ENCODE measurements around the gene PXYLP1.
A peak's percentile ranks its signal among the peaks of the same experiment; 100 is the strongest.
"Not testable (repeated sequence)": the region's sequence is repeated elsewhere in the genome, so short reads cannot be mapped to it uniquely, and the experiment has no call there.

The PXYLP1 gene, protein sequence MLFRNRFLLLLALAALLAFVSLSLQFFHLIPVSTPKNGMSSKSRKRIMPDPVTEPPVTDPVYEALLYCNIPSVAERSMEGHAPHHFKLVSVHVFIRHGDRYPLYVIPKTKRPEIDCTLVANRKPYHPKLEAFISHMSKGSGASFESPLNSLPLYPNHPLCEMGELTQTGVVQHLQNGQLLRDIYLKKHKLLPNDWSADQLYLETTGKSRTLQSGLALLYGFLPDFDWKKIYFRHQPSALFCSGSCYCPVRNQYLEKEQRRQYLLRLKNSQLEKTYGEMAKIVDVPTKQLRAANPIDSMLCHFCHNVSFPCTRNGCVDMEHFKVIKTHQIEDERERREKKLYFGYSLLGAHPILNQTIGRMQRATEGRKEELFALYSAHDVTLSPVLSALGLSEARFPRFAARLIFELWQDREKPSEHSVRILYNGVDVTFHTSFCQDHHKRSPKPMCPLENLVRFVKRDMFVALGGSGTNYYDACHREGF

DNA sequence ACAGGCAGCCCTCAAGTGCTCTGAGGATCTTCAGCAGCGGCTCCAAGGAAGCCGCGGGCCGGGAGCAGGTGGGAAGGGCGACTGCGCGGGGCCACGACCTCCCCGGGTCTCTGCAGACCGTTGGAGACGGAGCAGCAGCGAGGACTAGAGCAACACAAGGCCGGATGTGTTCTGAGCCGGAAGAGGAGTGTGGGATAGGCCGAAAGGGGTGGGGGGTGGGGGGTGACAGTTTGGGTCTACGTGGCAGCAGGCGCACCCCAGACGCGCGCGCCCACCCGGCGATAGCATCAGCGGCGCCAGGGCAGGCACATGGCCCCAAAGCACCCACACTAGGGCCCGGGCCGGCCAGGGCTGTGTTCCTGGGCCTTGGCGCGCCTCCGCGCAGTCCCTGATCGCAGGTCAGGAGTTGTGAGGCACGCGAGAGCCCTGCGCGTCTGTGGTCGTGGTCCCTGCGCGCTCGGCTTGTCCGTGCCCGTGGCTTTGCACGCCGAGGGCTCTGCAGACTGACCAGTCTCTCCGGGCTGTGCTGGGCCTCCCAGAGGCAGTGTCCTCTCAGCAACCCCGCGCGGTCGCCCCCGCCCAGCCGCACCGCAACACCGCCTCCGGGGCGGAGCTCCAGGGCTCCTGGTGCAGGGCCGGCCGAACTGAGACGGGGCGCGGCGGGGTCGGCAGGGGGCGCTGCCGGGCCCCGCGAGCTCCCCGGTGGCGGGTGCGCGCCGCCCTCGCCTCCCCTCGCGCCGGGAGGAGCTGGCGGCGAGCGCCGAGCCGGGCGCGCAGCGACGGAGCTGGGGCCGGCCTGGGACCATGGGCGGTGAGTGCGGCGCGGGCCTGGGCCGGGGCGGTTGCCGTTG, at the start of gene PXYLP1:
TSS of gene PXYLP1 (plus strand) at position 725 of the 851 bp plus-strand sequence. CDS start 28,351 bp downstream, outside the sequence.
- DNase-seq (ENCODE audit: low read depth in 2 of 2) = peak; percentile 80 to 81

DNA sequence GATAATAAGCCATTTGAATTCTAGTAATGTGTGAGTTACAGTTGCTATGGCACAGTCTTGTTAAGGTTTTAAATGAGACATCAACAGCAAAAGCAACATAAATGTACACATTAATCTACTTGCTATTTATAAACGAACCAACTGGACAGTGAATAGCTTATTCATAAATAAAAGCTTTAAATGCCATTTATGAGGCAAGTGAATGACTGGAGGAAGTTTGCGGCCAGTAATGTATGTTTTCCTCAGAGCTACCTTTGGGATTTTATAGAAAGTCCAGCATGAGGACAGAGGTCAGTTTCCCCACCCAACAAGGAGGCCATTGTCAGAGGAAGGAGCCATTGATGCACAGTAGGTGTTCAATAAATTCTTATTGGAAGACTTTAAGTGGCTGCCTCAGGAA, 48.0 kb upstream of the PXYLP1 start:
- no peak for DNase-seq (ENCODE audit: low read depth in 2 of 2)

DNA sequence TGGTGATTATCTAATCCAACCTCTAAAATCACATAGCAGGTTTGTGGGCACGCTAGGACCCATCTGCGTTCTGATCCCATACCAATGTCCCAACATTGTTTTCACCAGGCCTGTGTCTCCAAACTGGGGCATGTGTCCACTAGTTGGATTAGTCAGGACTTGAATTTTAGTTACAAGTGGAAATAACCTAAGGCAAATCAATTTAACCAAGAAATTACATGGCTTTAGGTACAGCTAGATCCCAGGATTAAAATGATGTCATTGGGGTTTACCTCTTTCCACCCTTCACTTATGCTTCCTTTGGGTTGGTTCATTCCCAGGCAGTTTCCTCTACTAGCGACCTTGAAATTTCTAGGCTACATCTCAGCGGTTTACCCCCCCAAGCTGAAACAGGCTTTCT, 47.2 kb upstream of the PXYLP1 start:
- no peak for DNase-seq (ENCODE audit: low read depth in 2 of 2)

DNA sequence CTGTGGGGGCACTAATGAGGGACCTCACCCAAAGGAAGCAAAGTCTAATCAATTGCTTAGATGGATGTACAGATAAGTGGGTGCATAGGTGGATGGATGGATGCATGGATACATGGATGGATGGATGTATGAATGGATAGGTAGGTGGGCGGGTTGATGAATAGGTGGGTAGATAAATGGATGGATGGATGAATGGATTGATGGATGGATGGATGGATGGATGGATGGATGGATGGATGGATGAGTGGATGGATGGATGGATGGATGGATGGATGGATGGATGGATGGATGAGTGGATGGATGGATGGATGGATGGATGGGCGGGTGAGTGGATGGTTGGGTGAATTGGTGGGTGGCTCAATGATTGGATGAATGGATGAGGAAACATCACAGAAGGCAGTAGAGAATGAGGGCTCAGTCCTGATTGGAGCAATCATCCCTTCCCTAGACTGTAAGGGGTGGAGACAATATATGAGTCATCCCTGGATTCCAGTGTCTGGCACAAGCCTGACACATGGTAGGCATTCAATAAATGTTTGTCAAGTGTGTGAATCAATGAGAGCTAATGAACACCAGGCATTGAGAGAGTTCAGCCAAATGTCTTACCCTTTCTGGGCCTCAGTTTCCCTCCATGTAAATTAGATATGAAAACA, 40.4 kb upstream of the PXYLP1 start:
- DNase-seq (ENCODE audit: low read depth in 2 of 2) = no peak

DNA sequence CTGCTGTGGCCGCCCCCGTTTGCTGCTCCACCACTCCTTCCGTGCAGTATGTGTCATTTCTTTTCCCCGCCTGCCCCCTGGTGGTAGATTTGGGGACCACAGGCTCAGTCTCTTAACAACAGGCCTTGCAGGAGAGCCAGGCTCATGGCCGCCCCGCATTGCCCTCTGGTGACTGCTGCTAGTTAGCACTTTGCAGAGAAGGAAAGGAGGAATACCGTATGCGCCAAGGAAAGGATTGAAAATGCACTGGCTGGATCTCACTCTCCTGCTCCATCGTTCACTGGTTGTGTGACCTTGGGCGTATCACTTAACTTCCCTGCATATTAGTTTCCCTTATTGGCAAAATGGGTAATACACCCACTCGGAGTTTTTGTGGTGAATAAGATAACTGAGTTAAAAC, 39.3 kb upstream of the PXYLP1 start:
- DNase-seq (ENCODE audit: low read depth in 2 of 2) = peak; percentile 81 to 92

DNA sequence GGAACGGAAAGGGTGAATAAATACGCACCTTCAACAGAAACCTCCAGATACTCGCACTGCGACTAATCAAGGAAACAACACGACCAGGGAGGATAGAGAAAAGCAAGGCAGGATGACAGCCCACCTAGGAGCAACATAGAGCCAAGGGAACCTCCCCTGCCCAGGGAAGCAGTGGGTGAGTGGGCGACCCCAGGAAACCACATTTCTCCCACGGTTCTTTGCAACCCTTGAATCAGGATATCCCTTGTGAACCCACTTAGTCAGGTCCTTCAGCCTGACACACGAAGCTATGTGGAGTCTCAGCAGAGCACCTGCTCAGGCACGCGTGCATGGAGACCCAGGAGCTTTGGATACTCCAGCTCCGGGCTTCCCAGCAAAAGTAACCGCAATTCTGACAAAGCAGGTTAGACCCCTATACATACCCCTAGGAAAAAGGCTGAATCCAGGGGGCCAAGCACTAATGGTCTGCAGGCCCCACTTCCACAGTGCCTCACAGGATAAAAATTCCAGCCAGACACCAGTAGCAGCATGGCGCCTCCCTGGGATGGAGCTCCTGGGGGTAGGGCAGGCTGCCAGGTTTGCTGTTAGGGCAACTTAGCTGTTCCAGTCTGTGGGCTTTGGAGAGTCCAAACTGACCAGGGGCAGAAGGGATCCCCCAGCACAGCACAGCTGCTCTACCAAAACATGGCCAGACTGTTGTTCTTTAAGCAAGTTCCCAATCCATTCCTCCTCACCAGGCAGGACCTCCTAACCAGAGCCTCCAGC, 38.4 kb upstream of the PXYLP1 start:
- DNase-seq (ENCODE audit: low read depth in 2 of 2) = no peak

DNA sequence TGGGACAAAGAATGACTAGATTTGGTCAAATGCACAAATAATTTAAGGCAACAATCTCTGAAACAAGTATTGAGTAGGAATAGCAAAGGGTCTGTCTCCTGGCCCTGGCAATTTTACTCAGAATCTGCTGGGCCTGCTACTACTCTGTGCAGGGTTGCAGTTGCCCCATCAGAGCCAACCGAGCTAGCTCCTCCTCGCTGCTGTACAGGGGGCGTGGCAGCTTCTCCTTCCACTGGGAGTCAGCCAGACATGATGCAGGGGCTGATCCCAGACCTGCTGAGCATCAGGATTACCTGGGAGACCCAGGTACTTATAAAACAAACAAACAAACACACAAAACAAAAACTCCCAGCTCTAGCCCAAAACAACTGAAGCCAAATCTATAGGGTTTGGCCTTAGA, 30.5 kb upstream of the PXYLP1 start:
- no peak for DNase-seq (ENCODE audit: low read depth in 2 of 2)

DNA sequence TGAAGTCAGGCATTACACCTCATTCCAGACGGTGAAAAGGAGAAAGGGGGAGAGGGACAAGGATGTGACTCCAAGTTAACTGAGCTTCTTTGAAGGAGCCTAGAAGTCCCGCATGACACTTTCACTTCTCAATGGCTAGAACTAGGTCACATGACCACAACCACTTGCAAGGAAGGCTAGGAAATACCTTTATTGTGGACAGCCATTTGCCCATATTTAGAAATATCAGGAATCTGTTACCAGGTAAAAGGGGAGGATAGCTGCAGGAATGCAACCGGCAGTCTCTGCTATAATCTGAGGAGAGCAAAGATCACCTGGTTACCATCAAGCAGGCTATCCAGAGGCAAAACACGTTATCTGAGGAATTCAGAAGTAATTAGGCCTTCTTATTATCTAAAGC, 28.9 kb upstream of the PXYLP1 start:
- DNase-seq (ENCODE audit: low read depth in 2 of 2) = no peak

DNA sequence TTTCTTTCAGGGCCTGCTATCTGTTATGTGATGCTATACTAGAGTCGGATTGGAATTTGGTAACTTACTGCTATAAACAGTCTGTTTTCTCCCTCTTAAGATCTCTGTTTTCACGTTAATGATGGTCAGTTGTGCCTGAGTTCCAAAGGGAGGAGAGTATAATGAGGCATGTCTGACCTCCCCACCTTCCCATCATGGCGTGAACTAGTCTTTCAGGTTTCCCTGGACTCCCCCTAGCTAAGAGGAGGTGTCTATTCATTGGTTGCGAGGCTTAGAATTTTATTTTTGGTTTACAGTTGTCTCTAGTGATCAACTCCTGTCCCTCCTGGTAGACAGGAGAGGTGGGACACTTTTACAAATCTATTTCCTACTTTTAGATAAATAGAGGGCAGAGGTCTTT, 27.8 kb upstream of the PXYLP1 start:
- no peak for DNase-seq (ENCODE audit: low read depth in 2 of 2)

DNA sequence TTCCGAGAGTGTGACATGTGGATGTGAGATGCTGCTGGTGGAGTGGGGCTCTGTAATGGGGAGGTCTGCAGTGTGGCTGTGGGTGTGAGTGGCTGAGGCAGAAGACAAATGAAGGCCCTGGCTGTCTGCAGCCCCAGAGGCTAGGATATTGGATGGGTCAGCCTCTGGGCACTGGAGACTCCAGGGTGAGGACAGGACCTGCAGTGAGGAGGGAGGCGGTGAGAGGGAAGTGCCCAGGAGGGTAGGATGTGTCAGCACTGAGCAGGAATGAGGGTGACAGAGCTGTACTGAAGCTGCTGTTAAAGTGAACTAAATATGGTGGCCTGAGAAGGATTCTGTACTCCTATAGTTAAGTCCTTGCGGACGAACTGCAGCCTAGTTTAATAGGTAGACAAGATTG, 27.3 kb upstream of the PXYLP1 start:
- no peak for DNase-seq (ENCODE audit: low read depth in 2 of 2)

DNA sequence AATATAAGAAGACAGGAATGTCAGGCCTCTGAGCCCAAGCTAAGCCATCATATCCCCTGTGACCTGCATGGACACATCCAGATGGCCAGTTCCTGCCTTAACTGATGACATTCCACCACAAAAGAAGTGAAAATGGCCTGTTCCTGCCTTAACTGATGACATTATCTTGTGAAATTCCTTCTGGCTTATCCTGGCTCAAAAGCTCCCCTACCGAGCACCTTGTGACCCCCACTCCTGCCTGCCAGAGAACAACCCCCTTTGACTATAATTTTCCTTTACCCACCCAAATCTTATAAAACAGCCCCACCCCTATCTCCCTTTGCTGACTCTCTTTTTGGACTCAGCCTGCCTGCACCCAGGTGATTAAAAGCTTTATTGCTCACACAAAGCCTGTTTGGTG, 20.3 kb upstream of the PXYLP1 start:
- not testable (repeated sequence) for DNase-seq (ENCODE audit: low read depth in 2 of 2)

DNA sequence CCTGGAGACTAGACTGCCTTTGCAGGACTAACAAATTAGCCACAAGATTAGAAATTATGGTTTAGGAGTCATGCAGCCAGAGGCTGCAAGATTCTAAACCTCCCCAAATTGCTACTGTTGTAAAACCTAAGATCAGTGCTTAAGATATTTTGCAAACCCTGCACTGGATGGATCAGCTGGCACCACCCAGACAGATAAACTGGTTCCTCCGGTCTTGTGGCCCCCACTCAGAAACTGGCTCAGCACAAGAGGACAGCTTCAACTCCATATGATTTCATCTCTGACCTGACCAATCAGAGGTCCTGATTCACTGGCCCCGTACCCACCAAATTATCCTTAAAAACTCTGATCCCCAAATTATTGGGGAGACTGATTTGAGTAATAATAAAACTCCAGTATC, 19.5 kb upstream of the PXYLP1 start:
- DNase-seq (ENCODE audit: low read depth in 2 of 2) = no peak

DNA sequence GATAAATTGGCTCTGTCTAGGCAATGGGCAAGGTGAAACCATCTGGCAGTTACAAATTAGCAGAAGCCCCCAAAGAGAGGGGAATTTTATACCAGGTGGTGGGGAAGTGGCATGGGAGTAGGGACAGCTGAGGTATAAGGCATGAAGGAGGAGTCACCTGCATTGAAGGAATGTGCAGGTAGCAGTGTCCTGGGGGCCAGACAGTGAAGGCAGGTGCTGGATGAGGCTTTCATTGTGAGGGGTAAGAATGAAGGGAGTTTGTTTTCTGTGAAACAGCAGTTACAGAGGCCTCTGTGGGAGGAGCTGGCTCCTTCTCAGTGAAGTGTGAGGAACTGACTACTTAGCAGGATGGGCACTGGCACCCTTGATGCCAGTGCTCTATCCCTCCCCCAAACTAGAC, 19.1 kb upstream of the PXYLP1 start:
- DNase-seq (ENCODE audit: low read depth in 2 of 2) = no peak

DNA sequence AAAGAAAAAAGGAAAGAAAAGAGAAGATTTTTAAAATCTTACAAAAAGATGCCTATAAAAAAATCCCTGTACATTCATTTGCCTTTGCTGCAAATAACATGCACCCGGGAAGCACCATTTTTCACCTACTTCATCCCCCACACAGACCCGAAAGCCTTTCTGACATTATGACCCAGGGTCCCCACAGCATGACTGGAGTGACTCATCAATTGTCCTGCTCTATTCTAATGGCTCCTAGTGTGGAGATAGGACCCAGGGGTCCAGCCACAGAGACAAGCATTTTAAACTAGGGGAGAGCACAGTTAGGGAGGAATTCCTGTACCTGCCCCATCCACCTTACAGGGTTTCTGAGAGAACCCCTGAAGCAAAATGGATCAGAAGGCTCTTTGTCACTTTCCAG, 14.7 kb upstream of the PXYLP1 start:
- DNase-seq (ENCODE audit: low read depth in 2 of 2) = no peak

DNA sequence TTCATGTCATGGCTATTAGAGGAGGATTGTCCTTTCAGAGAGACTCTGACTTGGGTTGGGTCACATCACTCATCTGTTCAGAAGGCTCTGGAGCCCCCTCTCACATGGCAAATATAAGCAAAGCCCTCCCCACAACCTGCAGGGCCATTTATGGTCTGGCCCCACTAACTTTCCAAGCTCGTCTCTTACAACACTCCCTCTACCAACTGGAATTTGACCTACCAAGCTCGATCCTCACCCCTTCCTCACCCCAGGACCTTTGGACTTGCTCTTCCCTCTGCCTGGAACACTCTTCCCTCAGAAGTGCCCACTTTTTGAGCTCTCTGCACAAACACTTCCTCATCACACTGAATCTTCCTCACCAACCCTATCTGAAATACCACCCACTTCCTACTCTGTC, 14.2 kb upstream of the PXYLP1 start:
- DNase-seq (ENCODE audit: low read depth in 2 of 2) = no peak

DNA sequence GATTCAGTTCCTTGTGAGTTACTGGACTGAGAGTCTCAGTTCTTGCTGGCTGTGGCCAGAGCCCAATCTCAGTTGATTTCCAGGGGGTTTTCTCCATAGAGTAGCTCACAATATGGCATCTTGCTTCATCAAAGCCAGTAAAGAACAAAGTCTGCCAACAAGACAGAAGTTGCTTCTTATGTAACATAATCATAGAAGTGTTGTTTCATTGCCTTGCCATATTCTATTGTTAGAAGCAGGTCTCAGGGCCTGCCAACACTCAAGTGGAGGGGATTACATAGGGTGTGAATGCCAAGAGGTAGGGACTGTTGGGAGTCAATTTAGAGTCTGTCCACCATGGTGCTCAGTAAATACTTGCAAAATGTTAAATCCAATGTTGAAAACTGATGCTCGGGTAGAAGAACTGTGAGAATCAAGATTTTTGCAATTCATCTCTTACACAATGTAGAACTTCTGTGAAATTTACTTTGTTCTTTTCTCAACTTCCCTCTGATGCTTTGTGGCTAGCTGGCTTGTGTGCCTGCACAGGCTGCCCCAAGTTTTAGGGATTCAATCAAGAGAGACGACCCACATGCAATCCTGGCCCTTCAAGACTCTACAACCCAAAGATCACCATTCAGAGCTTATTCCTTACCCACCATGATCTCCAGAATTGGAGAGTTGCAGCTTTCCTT, 13.3 kb upstream of the PXYLP1 start:
- DNase-seq (ENCODE audit: low read depth in 2 of 2) = no peak

DNA sequence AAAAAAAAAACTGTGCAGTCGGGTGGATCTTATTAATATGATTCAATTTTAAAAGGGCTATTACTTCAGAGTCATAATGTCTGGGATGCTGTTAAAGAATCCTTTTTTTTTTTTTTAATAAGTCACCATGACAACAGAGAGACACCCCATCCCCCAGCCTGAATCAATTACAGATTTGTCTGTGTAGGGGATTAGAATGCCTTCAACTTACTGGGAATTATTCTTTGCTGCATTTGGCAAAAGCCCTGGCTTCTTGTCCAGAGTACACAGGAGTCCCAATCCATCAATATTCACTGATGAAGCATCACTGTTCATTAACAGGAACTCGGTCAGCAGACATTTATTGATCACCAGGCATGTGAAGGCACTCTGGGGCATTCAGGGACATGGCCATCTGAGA, 12.7 kb upstream of the PXYLP1 start:
- no peak for DNase-seq (ENCODE audit: low read depth in 2 of 2)

DNA sequence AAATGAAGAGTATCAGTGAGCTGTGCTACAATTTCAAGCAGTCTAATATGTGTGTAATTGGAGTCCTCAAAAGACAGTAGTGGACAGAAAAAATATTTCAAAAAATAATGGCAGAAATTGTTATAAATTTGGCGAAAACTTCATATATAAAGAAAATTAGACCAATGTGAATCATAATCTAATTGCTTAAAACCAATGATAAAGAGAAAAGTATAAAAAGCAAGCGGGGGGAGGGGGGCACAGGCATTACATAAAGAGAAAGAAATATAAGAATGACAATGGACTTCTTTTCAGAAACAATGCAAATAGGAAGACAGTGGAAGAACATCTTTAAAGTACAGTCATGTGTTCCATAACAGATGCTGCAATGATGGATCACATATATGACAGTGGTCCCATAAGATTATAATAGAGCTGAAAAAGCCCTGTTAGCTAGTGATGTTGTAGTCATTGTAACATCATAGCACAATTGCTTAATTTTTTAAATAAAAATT, 7.9 kb upstream of the PXYLP1 start:
- no peak for DNase-seq (ENCODE audit: low read depth in 2 of 2)

DNA sequence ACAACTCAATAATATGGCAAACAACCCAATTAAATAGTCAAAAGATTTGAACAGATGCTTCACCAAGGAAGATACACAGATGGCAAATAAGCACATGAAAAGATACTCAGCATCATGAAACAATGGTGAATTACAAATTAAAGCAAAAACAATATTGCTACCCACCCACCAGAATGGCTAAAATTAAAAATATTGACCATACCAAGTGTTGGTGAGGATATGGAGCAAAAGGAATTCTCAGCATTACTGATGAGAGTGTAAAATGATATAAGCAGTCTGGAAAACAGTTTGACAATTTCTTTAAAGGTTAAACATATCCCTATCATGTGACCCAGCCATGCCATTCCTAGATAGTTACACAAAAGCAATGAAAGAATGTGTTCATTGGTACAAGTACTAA, 5.7 kb upstream of the PXYLP1 start:
- DNase-seq (ENCODE audit: low read depth in 2 of 2) = no peak

DNA sequence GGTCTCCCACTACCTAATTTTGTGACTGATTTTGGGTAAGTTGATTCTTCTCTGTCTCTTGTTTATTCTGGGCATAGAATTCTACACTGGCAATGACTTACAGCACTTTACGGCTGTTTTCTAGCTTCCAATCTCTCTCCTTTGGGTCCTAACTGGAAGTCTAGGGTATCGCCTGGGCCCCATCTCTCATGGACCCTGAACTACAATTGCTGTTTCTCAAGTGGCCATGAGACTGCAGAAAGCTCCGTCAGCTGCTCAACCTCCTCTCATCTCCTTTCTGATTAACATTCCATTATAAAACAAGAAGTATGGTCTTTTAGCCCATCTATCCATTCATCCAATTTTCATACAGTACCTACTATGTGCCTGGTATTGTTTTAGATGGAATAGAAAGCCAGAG, 4.4 kb upstream of the PXYLP1 start:
- no peak for DNase-seq (ENCODE audit: low read depth in 2 of 2)

DNA sequence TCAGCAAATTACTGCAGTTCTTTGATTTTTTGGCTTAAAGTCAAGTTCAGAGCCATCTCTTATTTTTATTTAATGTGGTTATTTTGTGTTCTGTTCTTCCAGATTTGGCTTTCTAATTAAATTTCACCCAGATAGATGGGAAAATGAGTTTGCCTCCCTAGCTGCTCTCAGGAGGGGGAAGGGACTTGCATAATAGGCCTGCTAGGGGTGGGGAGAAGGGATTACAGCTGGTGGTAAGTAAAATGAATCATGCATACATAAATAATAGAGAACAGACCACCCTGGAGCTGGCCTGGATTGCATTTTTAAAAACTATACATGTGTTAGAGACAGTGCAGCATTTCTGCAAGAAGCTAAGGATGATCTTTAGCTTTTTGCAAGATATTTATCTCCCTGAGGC, 3.9 kb upstream of the PXYLP1 start:
- no peak for DNase-seq (ENCODE audit: low read depth in 2 of 2)

All from stimulated activated CD8-positive, alpha-beta memory T cell treated with anti-CD3 and anti-CD28 coated beads, Interleukin-15, amount 100 ng/mL, for 4 hours (primary cell).